HG03520 (cell line): ENCODE measurements around the gene TMEM253.
A peak's percentile ranks its signal among the peaks of the same experiment; 100 is the strongest.

Source experiments
- ATAC-seq: cut with Tn5 transposase; IDR thresholded peaks from one replicate; pipeline ENCODE4 v1.9.1; 2021; ENCODE audit warnings: mild to moderate bottlenecking, moderate library complexity; ENCODE audit not compliant: unreplicated experiment

The TMEM253 gene

GRCh38 chr14:21103710-21104447, 3.0 kb downstream of the TMEM253 start:
- ATAC-seq = peak; percentile 84

- ATAC-seq = no peak
These were observed 3.7 kb downstream of the TMEM253 start for GRCh38 chr14:21104448-21105060.

- no peak for ATAC-seq
These were observed 4.2 kb downstream of the TMEM253 start for GRCh38 chr14:21105095-21105494.

GRCh38 chr14:21106176-21106497, 5.3 kb downstream of the TMEM253 start:
- ATAC-seq = no peak

- ATAC-seq = no peak
These were observed 5.8 kb downstream of the TMEM253 start for GRCh38 chr14:21106498-21107282.

GRCh38 chr14:21107283-21107800, 6.5 kb downstream of the TMEM253 start:
- no peak for ATAC-seq

- no peak for ATAC-seq
These were observed 7.9 kb downstream of the TMEM253 start for GRCh38 chr14:21108791-21109190.

GRCh38 chr14:21109377-21110138, 8.7 kb downstream of the TMEM253 start:
- no peak for ATAC-seq

- ATAC-seq = no peak
These were observed 11.4 kb downstream of the TMEM253 start for GRCh38 chr14:21112255-21112654.

- no peak for ATAC-seq
These were observed 12.5 kb downstream of the TMEM253 start for GRCh38 chr14:21113369-21113768.

GRCh38 chr14:21118933-21119332, 18.1 kb downstream of the TMEM253 start:
- ATAC-seq = no peak

- no peak for ATAC-seq
These were observed 19.8 kb downstream of the TMEM253 start for GRCh38 chr14:21120686-21121085.

GRCh38 chr14:21121122-21121521, 20.3 kb downstream of the TMEM253 start:
- ATAC-seq = no peak

- ATAC-seq = no peak
These were observed 22.6 kb downstream of the TMEM253 start for GRCh38 chr14:21123429-21123828.

GRCh38 chr14:21133901-21134300, 33.0 kb downstream of the TMEM253 start:
- ATAC-seq = no peak

- ATAC-seq = no peak
These were observed 35.2 kb downstream of the TMEM253 start for GRCh38 chr14:21136024-21136423.

- ATAC-seq = no peak
These were observed 41.5 kb downstream of the TMEM253 start for GRCh38 chr14:21142357-21142756.

GRCh38 chr14:21145437-21145836, 44.6 kb downstream of the TMEM253 start:
- ATAC-seq = no peak

- no peak for ATAC-seq
These were observed 48.9 kb downstream of the TMEM253 start for GRCh38 chr14:21149641-21150367.
